G401 (cell line): Measurements from ENCODE around the gene LEFTY2. TPM values are rescaled to one million over a fixed set of nuclear protein-coding genes. Genes with fewer than 3 reads are reported as not detected.
"Not testable (repeated sequence)": the region's sequence is repeated elsewhere in the genome, so short reads cannot be mapped to it uniquely, and the experiment has no call there.

Source experiments
- DNase-seq: peaks from one replicate; pipeline ENCODE4 v3.0.0-alpha.2; 2015; ENCODE audit warnings: low spot score
- in situ Hi-C: cut with HindIII; loops from 2 replicates; pipeline ENCODE4 v1.10.0; 2016; ENCODE audit warnings: low sequenced_read_pairs, mixed read lengths
- total RNA-seq: library from RNA; depleted of rRNA; stranded (reverse); fragments of >200 nt; shearing (Covaris generic); gene quantifications from 2 replicates; pipeline ENCODE4 v1.2.3, GENCODE V29; 2014; rRNA removed

LEFTY2 gene
- total RNA-seq, 1 experiment from 2014 or later = not detected

- in situ Hi-C loops = no loop called here
Observed at GRCh38 chr1:225888289-225888897, 52.6 kb downstream of the LEFTY2 start.

GRCh38 chr1:225887554-225888288, 53.3 kb downstream of the LEFTY2 start:
- DNase-seq, in situ Hi-C loops: not testable (repeated sequence)

More at GRCh38 chr1:225888289-225888897, 52.6 kb downstream of the LEFTY2 start:
- DNase-seq = no peak

- in situ Hi-C loops = no loop called here
- no peak for DNase-seq
Observed at GRCh38 chr1:225887030-225887314, 54.0 kb downstream of the LEFTY2 start.

Other genes starting within 250 kb of the LEFTY2 start
- gene SRP9, start 163.4 kb downstream of the LEFTY2 start, total RNA-seq = 452 and 552 TPM in 2 replicates
- 23.5 and 30.0 TPM in 2 replicates for gene EPHX1, start 131.1 kb downstream of the LEFTY2 start, total RNA-seq
- gene TMEM63A, start 58.8 kb downstream of the LEFTY2 start, total RNA-seq = 1.8 and 2.2 TPM in 2 replicates
- gene LEFTY1, start 52.1 kb downstream of the LEFTY2 start, total RNA-seq = not detected in 2 replicates
- gene PYCR2, start 17.0 kb downstream of the LEFTY2 start, total RNA-seq = 87.3 and 125 TPM in 2 replicates
- gene SDE2, start 58.1 kb upstream of the LEFTY2 start, total RNA-seq = 13.5 and 22.1 TPM in 2 replicates
- 250 and 310 TPM in 2 replicates for gene H3-3A, start 121.5 kb upstream of the LEFTY2 start, total RNA-seq
- 19.4 and 21.3 TPM in 2 replicates for gene ACBD3, start 245.5 kb upstream of the LEFTY2 start, total RNA-seq